Measurements from ENCODE around the gene ST14.
A peak's percentile ranks its signal among the peaks of the same experiment; 100 is the strongest.

The ST14 gene

DNA sequence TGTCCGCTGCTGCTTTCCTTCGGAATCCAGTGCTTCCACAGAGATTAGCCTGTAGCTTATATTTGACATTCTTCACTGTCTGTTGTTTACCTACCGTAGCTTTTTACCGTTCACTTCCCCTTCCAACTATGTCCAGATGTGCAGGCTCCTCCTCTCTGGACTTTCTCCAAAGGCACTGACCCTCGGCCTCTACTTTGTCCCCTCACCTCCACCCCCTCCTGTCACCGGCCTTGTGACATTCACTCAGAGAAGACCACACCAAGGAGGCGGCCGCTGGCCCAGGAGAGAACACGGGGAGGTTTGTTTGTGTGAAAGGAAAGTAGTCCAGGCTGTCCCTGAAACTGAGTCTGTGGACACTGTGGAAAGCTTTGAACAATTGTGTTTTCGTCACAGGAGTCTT is 15.4 kb upstream of the ST14 start:
- no peak overlapping the region for H3K4me3 ChIP-seq (replicated peaks; ENCODE audit: low read depth, low read length)
- no peak for DNase-seq (ENCODE audit: extremely low read depth, low read depth)
- TF ChIP-seq, protein P1, sequence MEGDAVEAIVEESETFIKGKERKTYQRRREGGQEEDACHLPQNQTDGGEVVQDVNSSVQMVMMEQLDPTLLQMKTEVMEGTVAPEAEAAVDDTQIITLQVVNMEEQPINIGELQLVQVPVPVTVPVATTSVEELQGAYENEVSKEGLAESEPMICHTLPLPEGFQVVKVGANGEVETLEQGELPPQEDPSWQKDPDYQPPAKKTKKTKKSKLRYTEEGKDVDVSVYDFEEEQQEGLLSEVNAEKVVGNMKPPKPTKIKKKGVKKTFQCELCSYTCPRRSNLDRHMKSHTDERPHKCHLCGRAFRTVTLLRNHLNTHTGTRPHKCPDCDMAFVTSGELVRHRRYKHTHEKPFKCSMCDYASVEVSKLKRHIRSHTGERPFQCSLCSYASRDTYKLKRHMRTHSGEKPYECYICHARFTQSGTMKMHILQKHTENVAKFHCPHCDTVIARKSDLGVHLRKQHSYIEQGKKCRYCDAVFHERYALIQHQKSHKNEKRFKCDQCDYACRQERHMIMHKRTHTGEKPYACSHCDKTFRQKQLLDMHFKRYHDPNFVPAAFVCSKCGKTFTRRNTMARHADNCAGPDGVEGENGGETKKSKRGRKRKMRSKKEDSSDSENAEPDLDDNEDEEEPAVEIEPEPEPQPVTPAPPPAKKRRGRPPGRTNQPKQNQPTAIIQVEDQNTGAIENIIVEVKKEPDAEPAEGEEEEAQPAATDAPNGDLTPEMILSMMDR (IDR thresholded peaks at IDR 0.05; ENCODE audit: low read depth, low read length, missing control alignments) = no peak

DNA sequence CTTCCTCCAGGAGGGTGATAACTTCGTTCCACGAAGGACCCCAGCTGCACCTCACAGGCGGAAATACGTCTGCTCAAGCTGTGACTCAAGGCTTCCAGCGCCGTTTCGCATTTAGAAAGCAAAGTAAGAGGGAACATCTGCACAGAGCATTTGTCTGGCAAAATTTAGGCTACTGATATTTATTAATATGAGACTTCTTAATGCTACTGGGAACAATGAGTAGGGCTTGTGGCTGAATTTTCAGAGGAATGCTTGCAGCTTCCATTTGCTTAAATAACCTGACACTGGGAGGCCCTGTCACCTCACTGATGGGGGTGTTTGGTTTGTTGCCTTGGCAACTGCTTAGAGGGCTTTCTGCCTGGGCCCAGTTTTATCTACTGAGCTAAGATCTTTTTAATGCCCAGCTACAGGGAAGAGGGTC is 14.7 kb upstream of the ST14 start:
- TF ChIP-seq, protein P1 (IDR thresholded peaks at IDR 0.05; ENCODE audit: low read depth, low read length, missing control alignments) = no peak
- no peak for DNase-seq (ENCODE audit: extremely low read depth, low read depth)
- no peak overlapping the region for H3K4me3 ChIP-seq (replicated peaks; ENCODE audit: low read depth, low read length)

DNA sequence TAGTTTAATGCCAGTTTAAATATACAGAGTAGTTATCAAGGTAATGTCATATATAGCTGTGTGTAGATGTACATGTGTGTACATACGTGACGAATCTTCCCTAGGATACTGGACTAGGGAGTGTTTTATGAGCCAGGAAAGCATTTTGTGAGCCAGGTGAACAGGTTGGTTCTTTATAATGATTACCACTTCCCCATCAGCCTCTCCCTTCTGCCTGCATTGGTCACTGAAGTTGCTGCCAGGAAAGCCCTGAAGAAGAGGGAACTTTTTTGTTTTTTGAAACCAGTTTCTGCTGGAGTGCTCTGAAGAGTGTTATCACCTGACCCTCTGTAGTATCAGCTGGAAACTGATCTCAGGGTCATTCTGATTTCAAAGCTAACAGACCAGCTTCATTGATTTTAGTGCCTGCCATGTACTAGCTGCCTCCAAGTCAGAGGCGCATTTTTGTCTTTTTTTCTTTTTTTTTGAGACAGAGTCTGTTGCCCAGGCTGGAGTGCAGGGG is 14.2 kb upstream of the ST14 start:
- TF ChIP-seq, protein P1 (IDR thresholded peaks at IDR 0.05; ENCODE audit: low read depth, low read length, missing control alignments) = no peak
- no peak for DNase-seq (ENCODE audit: extremely low read depth, low read depth)
- H3K4me3 ChIP-seq (replicated peaks; ENCODE audit: low read depth, low read length) = no peak overlapping the region

DNA sequence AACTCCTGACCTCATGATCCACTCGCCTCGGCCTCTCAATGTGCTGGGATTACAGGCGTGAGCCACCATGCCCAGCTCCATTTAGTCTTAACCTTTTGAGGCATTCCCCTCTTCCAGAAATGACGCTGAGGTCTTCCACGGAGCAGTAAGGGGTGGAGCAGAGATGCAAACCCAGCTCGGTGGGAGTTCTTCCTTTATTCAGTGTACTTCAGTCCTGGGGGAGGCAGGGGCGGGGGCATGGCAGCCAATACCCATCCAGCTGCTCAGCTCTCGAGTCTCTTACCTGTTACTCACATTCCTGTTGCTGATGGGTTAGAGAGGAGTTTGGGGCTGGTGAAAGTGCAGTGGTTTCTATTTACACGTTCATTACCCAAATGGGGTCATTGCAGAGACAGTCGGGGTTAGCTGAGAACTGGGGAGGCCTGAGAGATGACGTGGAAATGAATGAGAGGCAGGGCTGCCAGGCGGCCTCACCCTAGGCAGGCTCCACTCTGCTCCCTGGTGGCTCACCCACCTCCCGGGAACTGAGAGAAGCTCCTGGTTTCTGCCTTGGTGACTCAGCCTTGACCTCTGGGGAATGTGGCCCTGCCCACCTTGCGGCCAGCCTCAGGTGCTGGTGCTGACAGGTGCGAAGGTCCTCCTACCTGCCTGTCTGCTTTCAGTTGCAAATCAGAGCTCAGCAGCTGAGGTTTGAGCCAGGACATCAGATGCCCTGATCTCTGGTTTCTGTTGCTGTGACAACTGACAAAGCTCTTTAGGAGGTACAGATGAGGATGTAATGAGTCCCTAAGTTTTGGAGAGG is 13.4 kb upstream of the ST14 start:
- DNase-seq (ENCODE audit: extremely low read depth, low read depth) = no peak
- TF ChIP-seq, protein P1 (IDR thresholded peaks at IDR 0.05; ENCODE audit: low read depth, low read length, missing control alignments) = peak; percentile 8
- H3K4me3 ChIP-seq (replicated peaks; ENCODE audit: low read depth, low read length) = no peak overlapping the region

DNA sequence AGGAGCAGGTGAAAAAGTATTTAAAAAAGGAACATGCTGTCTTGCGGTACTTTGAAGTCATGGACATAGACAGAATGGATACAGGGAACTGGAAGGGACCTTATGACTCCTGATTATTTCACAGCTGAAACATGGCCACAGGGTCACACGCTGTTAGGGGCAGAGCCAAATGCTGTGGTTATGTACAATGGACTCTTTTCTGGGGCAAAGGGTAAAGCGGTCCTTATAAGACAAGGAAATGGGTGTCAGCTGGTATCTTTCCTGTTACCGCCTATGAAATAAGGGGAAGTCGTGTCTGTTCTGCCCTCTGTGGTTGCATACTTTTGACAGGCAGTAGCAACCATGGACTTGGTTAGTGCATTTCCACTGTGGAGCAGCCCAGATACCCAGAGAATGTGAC is 12.8 kb upstream of the ST14 start:
- no peak overlapping the region for H3K4me3 ChIP-seq (replicated peaks; ENCODE audit: low read depth, low read length)
- TF ChIP-seq, protein P1 (IDR thresholded peaks at IDR 0.05; ENCODE audit: low read depth, low read length, missing control alignments) = no peak
- no peak for DNase-seq (ENCODE audit: extremely low read depth, low read depth)

DNA sequence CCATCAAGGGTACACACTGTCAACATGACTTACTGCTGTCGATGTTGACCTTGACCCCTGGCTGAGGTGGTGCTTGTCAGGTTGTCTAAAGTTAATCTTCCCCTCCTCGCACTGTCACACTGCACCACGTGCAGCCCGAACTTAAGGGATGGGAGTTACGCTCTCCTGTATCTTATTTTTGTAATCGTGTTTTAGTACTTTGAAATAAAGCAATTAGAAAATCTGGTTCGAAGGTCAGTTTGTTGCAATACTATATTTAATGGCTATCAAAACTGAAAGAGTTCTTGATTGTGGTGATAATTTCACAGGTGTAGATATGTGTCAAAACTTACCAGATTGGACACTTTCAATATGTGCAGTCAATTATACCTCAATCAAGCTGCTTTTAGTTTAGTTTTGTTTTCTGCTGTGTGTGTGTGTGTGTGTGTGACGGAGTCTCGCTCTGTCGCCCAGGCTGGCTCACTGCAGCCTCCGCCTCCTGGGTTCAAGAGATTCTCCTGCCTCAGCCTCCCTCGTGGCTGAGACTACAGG is 10.7 kb upstream of the ST14 start:
- no peak overlapping the region for H3K4me3 ChIP-seq (replicated peaks; ENCODE audit: low read depth, low read length)
- no peak for DNase-seq (ENCODE audit: extremely low read depth, low read depth)
- TF ChIP-seq, protein P1 (IDR thresholded peaks at IDR 0.05; ENCODE audit: low read depth, low read length, missing control alignments) = no peak

All from HFF-Myc (cell line).